ENCODE data around the gene ERMARD.

DNA sequence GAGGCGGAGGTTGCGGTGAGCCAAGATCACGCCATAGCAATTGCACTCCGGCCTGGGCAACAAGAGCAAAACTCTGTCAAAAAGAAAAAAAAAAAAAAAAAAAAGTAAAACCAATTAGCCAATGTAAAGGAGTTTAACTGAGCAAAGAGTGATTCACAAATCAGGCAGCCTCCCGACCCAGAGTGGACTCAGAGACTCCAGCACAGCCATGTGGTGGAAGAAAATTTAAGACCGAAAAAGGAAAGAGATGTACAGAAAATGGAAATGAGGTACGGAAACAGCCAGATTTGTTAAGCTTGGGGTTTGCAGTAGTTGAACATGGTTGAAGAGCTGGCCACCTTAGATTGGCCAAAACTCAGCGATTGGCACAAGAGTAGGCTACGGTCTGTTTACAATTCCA is 51.4 kb downstream of the ERMARD start:
- TF ChIP-seq POLR2AphosphoS5 (IDR thresholded peaks at IDR 0.05): no peak
- TF ChIP-seq, protein P1, sequence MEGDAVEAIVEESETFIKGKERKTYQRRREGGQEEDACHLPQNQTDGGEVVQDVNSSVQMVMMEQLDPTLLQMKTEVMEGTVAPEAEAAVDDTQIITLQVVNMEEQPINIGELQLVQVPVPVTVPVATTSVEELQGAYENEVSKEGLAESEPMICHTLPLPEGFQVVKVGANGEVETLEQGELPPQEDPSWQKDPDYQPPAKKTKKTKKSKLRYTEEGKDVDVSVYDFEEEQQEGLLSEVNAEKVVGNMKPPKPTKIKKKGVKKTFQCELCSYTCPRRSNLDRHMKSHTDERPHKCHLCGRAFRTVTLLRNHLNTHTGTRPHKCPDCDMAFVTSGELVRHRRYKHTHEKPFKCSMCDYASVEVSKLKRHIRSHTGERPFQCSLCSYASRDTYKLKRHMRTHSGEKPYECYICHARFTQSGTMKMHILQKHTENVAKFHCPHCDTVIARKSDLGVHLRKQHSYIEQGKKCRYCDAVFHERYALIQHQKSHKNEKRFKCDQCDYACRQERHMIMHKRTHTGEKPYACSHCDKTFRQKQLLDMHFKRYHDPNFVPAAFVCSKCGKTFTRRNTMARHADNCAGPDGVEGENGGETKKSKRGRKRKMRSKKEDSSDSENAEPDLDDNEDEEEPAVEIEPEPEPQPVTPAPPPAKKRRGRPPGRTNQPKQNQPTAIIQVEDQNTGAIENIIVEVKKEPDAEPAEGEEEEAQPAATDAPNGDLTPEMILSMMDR (IDR thresholded peaks at IDR 0.05): no peak

Data from gastroesophageal sphincter (tissue), 3 donors.